Small intestine (tissue), 16 donors: ENCODE data around the gene CADPS. TPM values are rescaled to one million over a fixed set of nuclear protein-coding genes. Genes with fewer than 3 reads are reported as not detected.

Source experiments
- DNase-seq, 2 donors: peaks; one replicate each; pipeline versions ENCODE4 v3.0.0 to v3.0.0-alpha.2; 2013
- FAIRE-seq: peaks from 2 replicates; lab custom pipeline; 2012; peaks lifted over from hg19 to GRCh38; lab: Jason Lieb, UNC
- H3K27ac ChIP-seq, 3 donors: one replicate each; pipeline ENCODE4 v1.5.1; 2013; ENCODE audit warnings: low read length in 2 of 3, mild to moderate bottlenecking in 2 of 3, control low read depth in 1 of 3, inconsistent platforms in 1 of 3, low read depth in 1 of 3, moderate library complexity in 1 of 3
- H3K27me3 ChIP-seq, 3 donors: one replicate each; pipeline ENCODE4 v1.6.1; 2013; ENCODE audit warnings: low read length in 3 of 3, inconsistent platforms in 1 of 3; ENCODE audit not compliant: control insufficient read depth in 3 of 3, insufficient read depth in 3 of 3
- H3K36me3 ChIP-seq, 3 donors: one replicate each; pipeline ENCODE4 v1.6.1; 2013; ENCODE audit warnings: low read length in 3 of 3, inconsistent platforms in 1 of 3, low read depth in 1 of 3, mild to moderate bottlenecking in 1 of 3, moderate library complexity in 1 of 3; ENCODE audit not compliant: control insufficient read depth in 3 of 3, insufficient read depth in 2 of 3
- H3K4me1 ChIP-seq, 3 donors: one replicate each; pipeline ENCODE4 v1.6.1; 2013; ENCODE audit warnings: low read length in 2 of 3, inconsistent platforms in 1 of 3, low read depth in 1 of 3, mild to moderate bottlenecking in 1 of 3, moderate library complexity in 1 of 3; ENCODE audit not compliant: control insufficient read depth in 3 of 3, insufficient read depth in 2 of 3
- H3K4me3 ChIP-seq, 3 donors: one replicate each; pipeline ENCODE4 v1.5.1; 2013; ENCODE audit warnings: low read length in 3 of 3, control low read depth in 1 of 3, inconsistent platforms in 1 of 3, low read depth in 1 of 3, mild to moderate bottlenecking in 1 of 3, moderate library complexity in 1 of 3
- H3K9me3 ChIP-seq, 2 donors: one replicate each; pipeline ENCODE4 v1.6.1; 2013; ENCODE audit warnings: low read depth in 1 of 2, low read length in 1 of 2; ENCODE audit not compliant: control insufficient read depth in 2 of 2, insufficient read depth in 1 of 2
- WGBS, 3 donors: extraction: QIAGEN DNeasy Blood & Tissue Kit; methylation state at CpG; one replicate each; pipeline ENCODE4 v1.1.7; 2013; 5-methylcytosine and 5-hydroxymethylcytosine counted together
- long read RNA-seq, 10 donors: transcript quantifications; one replicate each; lab custom pipeline, GENCODE V29; 2026
- polyA plus RNA-seq, 4 donors: library from polyadenylated mRNA; stranded (reverse) in 3 of 4; unstranded in 1 of 4; fragments of 200-250 nt in 3 of 4; fragments of 120-200 nt in 1 of 4; gene quantifications; one replicate each; pipeline versions ENCODE4 v1.2.1 to v1.2.3, GENCODE V29; 2013
- donor health status: healthy with polysubstance abuse.
- donor health status: control.
- donor health status: control.
- donor health status: Bipolar disorder and iron deficiency.
- donor health status: healthy.

CADPS gene
- 1 to 10 TPM; 1.9 to 9.3 (median 6.0) TPM for polyA plus RNA-seq
- long read RNA-seq, donor 1, result 0 reads
- long read RNA-seq, donor 2, result 0 reads
- long read RNA-seq, donor 3, partial matches to known transcripts, result 0 of 2 reads
- long read RNA-seq, donor 3, other reads (novel, unspliced or antisense), result 0 of 2 reads
- long read RNA-seq, donor 4, result 0 reads
- long read RNA-seq, donor 5, full-length matches to known transcripts, result 1 of 1 reads
- long read RNA-seq, donor 5, partial matches to known transcripts, result 0 of 1 reads
- long read RNA-seq, donor 5, other reads (novel, unspliced or antisense), result 0 of 1 reads
- long read RNA-seq, donor 6, partial matches to known transcripts, result 0 of 1 reads
- long read RNA-seq, donor 6, other reads (novel, unspliced or antisense), result 0 of 1 reads
- long read RNA-seq, donor 7, result 0 reads
- long read RNA-seq, donor 8, result 0 reads
- long read RNA-seq, donor 9, partial matches to known transcripts, result 0 of 1 reads
- long read RNA-seq, donor 9, other reads (novel, unspliced or antisense), result 0 of 1 reads
- long read RNA-seq, donor 10, full-length matches to known transcripts, result 2 of 13 reads
- long read RNA-seq, donor 10, partial matches to known transcripts, result 11 of 13 reads
- long read RNA-seq, donor 10, other reads (novel, unspliced or antisense), result 0 of 13 reads

DNA sequence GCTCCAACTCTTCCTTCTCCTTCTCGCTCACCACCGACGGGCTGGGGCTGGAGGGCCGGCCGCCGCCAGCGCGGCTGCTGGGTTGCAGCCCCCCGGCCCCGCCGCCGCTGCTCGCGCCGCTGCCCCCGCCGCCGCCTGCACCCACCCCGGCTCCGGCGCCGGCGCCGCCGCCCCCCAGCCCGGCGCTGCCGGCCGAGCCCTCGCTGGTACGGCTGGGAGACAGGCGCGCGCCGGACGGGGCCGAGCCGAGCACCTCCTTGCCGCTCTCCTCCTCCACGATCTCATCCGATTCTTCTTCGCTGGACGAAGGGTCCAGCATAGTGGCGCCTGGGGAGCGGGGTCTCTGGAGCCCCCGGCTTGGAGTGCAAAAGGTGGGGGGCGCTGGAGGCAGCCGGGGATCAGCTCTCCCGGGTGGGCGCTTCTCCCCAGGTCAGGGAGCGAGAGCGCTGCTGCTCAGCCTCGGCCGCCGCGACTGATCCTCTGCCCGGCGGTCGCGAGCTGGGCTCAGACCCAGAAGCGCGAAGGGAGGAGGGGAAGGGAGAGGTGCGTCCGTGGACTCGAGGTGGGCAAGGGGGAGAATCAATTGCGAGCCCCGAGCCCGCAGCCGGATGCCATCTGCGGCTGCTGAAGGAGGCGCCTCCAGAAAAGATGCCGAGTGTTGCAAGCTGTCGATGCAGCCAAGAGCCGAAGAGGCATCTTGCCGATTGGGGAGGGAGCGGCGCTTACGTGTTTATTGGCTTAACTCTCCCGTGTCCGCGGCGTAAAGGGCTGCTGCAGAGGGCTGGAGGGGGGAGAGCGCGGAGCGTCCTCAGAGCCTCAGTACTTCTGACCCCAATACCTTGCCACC is at the start of gene CADPS:
CADPS (minus strand) TSS at position 706 of the 847 bp plus-strand sequence; CDS start at position 319, 387 bp downstream.
- no peak for FAIRE-seq
- H3K9me3 ChIP-seq, result peaks cover 2 to 8% of the 10 kb centered on the region in 2 donors
- no peaks in the 10 kb centered on the region for H3K36me3 ChIP-seq
- peak; percentile 21 to 37 for DNase-seq
- H3K27me3 ChIP-seq, result peaks cover 2 to 34% (median 5%) of the 10 kb centered on the region in 3 donors
- peaks cover 0 to 5% (median 0%) of the 10 kb centered on the region in 3 donors for H3K4me1 ChIP-seq
- H3K4me3 ChIP-seq, result peak within 1 kb of the TSS in 2 of 3 donors; percentile 41 to 58
- peak within 1 kb of the TSS in 2 of 3 donors; percentile 27 to 50 for H3K27ac ChIP-seq
- 2 to 5% (median 2%) methylated on average over 63 to 85 of the region's 85 CpGs for WGBS, 3 donors

- 0 to 38% (median 18%) methylated on average over 2 of the region's 2 CpGs for WGBS, 3 donors
- no peaks in the 10 kb centered on the region for H3K27me3 ChIP-seq
- DNase-seq (peak; percentile 74 to 95), FAIRE-seq (no peak)
- H3K9me3 ChIP-seq, result no peaks in the 10 kb centered on the region
- no peak overlapping the region for H3K4me3 ChIP-seq
- no peaks in the 10 kb centered on the region for H3K36me3 ChIP-seq
- peak overlapping the region in 2 of 3 donors; percentile 25 to 71 for H3K27ac ChIP-seq
- H3K4me1 ChIP-seq, result peaks cover 2 to 5% (median 3%) of the 10 kb centered on the region in 3 donors
Observed at GRCh38 chr3:62923066-62923465, 47.9 kb upstream of the CADPS start.

GRCh38 chr3:62922326-62922725 is 47.1 kb upstream of the CADPS start:
- Histone ChIP-seq H3K27me3 (no peaks in the 10 kb centered on the region), H3K4me1 (peaks cover 2 to 5% (median 3%) of the 10 kb centered on the region in 3 donors), H3K9me3 (no peaks in the 10 kb centered on the region), H3K4me3 (no peak overlapping the region), H3K36me3 (no peaks in the 10 kb centered on the region), H3K27ac (no peak overlapping the region)
- FAIRE-seq, result no peak
- peak in 1 of 2 donors; percentile 72 for DNase-seq
- WGBS, 3 donors, result 44 to 61% (median 45%) methylated on average over 2 of the region's 2 CpGs

DNA sequence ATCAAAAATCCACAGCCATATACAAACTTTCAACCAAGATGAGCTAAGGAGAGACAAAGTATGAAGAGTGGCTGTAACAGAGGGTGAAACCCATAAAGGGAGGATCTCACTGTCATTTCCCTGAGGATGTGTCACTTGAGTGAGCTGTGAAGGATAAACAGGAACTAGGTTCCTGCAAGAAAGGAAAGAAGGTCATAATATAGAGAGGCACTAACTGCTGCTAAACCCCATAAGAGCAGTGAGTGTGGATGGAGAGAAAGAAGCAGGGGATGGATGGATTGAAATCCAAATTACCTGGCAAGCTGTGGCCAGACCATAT is 45.2 kb upstream of the CADPS start:
- Histone ChIP-seq H3K27me3 (no peaks in the 10 kb centered on the region), H3K4me3 (no peak overlapping the region), H3K4me1 (peaks cover 3 to 5% (median 5%) of the 10 kb centered on the region in 3 donors), H3K27ac (no peak overlapping the region), H3K36me3 (no peaks in the 10 kb centered on the region), H3K9me3 (no peaks in the 10 kb centered on the region)
- DNase-seq (no peak), FAIRE-seq (no peak)

- no peak overlapping the region for H3K27ac ChIP-seq
- H3K36me3 ChIP-seq, result no peaks in the 10 kb centered on the region
- H3K9me3 ChIP-seq, result no peaks in the 10 kb centered on the region
- no peaks in the 10 kb centered on the region for H3K27me3 ChIP-seq
- H3K4me1 ChIP-seq, result peaks cover 3 to 5% (median 5%) of the 10 kb centered on the region in 3 donors
- WGBS, 3 donors, result 61 to 78% (median 71%) methylated on average over 7 of the region's 7 CpGs
- H3K4me3 ChIP-seq, result no peak overlapping the region
- FAIRE-seq (no peak), DNase-seq (no peak)
Observed at GRCh38 chr3:62919784-62920465, 44.7 kb upstream of the CADPS start.

DNA sequence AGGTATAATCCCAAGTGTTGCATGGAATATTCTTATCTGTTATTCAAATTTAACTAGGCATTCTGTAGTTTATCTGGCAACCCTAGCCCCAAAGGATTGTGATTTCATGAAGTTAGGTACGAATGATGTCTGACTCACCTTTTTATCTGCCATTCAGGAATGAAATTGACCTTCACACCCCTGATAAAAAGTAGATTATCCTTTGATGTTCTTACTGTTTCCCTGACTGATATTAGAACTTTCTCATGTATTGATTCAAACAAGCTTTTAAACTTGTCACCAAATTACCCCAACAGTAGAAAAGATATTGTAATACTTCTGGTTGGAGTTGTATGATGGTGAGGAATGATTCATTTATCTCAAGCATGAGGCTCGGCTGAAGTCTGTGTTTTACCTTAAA is 43.6 kb upstream of the CADPS start:
- H3K4me3 ChIP-seq, result no peak overlapping the region
- peaks cover 3 to 5% (median 5%) of the 10 kb centered on the region in 3 donors for H3K4me1 ChIP-seq
- FAIRE-seq (no peak), DNase-seq (peak; percentile 50 to 92)
- no peaks in the 10 kb centered on the region for H3K9me3 ChIP-seq
- H3K36me3 ChIP-seq, result no peaks in the 10 kb centered on the region
- WGBS, 3 donors, result 16 to 42% (median 25%) methylated on average over 2 of the region's 2 CpGs
- H3K27ac ChIP-seq, result no peak overlapping the region
- no peaks in the 10 kb centered on the region for H3K27me3 ChIP-seq

DNA sequence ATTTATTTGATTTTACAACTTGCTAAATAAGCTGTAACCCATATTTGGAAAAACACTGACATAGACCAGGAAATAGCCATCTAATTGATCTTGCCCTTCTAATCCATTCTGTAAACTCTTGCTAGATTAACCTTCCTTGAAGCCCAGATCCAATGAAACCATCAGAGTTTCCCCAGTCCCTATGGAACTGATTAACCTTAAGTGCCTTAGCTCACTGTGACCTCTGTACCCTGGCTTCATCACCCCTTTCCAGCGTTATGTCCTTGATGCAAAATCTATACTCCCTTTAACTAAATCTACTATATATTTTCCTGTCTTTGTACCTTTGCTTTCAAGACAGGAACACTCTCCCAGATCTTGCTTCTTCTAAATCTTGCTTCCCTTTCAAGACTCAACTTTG is 42.9 kb upstream of the CADPS start:
- H3K36me3 ChIP-seq, result no peaks in the 10 kb centered on the region
- 7 to 49% (median 40%) methylated on average over 1 of the region's 1 CpG for WGBS, 3 donors
- H3K4me1 ChIP-seq, result peaks cover 3 to 5% (median 5%) of the 10 kb centered on the region in 3 donors
- FAIRE-seq (no peak), DNase-seq (peak; percentile 41 to 85)
- no peaks in the 10 kb centered on the region for H3K27me3 ChIP-seq
- no peak overlapping the region for H3K27ac ChIP-seq
- no peak overlapping the region for H3K4me3 ChIP-seq
- no peaks in the 10 kb centered on the region for H3K9me3 ChIP-seq

GRCh38 chr3:62911526-62911925 is 36.3 kb upstream of the CADPS start:
- H3K9me3 ChIP-seq, result no peaks in the 10 kb centered on the region
- H3K4me3 ChIP-seq, result no peak overlapping the region
- no peaks in the 10 kb centered on the region for H3K4me1 ChIP-seq
- H3K36me3 ChIP-seq, result no peaks in the 10 kb centered on the region
- DNase-seq (no peak), FAIRE-seq (no peak)
- peaks cover 0 to 4% (median 0%) of the 10 kb centered on the region in 3 donors for H3K27me3 ChIP-seq
- no peak overlapping the region for H3K27ac ChIP-seq
